Measurements from ENCODE around the gene CTSZ.

DNA sequence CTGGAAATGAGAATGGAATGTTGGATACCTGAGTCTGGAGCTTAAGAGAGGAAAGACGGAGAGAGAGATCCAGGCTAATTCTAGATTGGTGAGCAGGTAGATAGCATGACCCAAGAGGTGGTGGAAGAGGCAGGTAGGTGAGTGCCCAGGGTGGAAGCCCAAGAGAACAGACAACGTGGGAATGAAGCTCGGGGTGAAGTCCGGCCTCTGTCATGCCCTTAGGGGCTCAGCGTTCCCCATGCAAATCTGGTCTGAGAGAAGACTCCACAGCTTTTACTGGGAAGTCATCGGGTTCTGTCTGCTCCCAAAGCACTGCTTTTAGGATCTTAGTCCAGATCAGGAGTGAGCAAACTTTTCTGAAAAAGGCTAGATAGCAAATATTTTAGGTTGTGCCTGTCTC is 22.4 kb downstream of the CTSZ start:
- TF ChIP-seq, protein P1, sequence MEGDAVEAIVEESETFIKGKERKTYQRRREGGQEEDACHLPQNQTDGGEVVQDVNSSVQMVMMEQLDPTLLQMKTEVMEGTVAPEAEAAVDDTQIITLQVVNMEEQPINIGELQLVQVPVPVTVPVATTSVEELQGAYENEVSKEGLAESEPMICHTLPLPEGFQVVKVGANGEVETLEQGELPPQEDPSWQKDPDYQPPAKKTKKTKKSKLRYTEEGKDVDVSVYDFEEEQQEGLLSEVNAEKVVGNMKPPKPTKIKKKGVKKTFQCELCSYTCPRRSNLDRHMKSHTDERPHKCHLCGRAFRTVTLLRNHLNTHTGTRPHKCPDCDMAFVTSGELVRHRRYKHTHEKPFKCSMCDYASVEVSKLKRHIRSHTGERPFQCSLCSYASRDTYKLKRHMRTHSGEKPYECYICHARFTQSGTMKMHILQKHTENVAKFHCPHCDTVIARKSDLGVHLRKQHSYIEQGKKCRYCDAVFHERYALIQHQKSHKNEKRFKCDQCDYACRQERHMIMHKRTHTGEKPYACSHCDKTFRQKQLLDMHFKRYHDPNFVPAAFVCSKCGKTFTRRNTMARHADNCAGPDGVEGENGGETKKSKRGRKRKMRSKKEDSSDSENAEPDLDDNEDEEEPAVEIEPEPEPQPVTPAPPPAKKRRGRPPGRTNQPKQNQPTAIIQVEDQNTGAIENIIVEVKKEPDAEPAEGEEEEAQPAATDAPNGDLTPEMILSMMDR (IDR thresholded peaks at IDR 0.05), result no peak
- no peak for TF ChIP-seq POLR2A (IDR thresholded peaks at IDR 0.05)

Measured in heart left ventricle (tissue), 13 donors.